GM23338 (cell line): ENCODE data around the gene FUT8. TPM values are rescaled to one million over a fixed set of nuclear protein-coding genes. Genes with fewer than 3 reads are reported as not detected.

Experiments
- ATAC-seq: fragments of 200-7000 bp; cut with Tn5 transposase; 3 replicates; pipeline ENCODE4 v1.9.1; 2020
- DNase-seq: peaks from one replicate; pipeline ENCODE4 v3.0.0-alpha.2; 2015; ENCODE audit warnings: low spot score
- H2AFZ ChIP-seq: fragments of 200-600 bp; sonication (generic); 2 replicates; pipeline ENCODE4 v1.8.0; 2016; ENCODE audit warnings: antibody characterized with exemption, mild to moderate bottlenecking, moderate library complexity
- H3F3A ChIP-seq: fragments of 200-600 bp; sonication (generic); replicated peaks from 2 replicates; pipeline ENCODE4 v1.8.0; 2017; ENCODE audit warnings: antibody characterized with exemption, mixed run types, low read depth
- H3K27ac ChIP-seq: fragments of 200-600 bp; sonication (generic); 2 replicates; pipeline ENCODE4 v1.6.1; 2016; ENCODE audit warnings: low read depth
- H3K27me3 ChIP-seq: fragments of 200-600 bp; sonication (generic); 2 replicates; pipeline ENCODE4 v1.8.0; 2016; ENCODE audit warnings: mild to moderate bottlenecking, mixed run types, moderate library complexity; ENCODE audit not compliant: insufficient read depth
- H3K36me3 ChIP-seq: fragments of 200-600 bp; sonication (generic); 2 replicates; pipeline ENCODE4 v1.8.0; 2016; ENCODE audit warnings: mild to moderate bottlenecking; ENCODE audit not compliant: insufficient read depth
- H3K4me1 ChIP-seq: fragments of 200-600 bp; sonication (generic); 2 replicates; pipeline ENCODE4 v1.8.0; 2016; ENCODE audit warnings: mild to moderate bottlenecking, moderate library complexity; ENCODE audit not compliant: insufficient read depth
- H3K4me2 ChIP-seq: fragments of 200-600 bp; sonication (generic); 2 replicates; pipeline ENCODE4 v1.7.1; 2017; ENCODE audit warnings: mixed run types
- H3K4me3 ChIP-seq: fragments of 200-600 bp; sonication (generic); 2 replicates; pipeline ENCODE4 v1.6.1; 2016; ENCODE audit warnings: mixed run types
- H3K79me2 ChIP-seq: fragments of 200-600 bp; sonication (generic); replicated peaks from 2 replicates; pipeline ENCODE4 v1.8.0; 2017; ENCODE audit warnings: mild to moderate bottlenecking; ENCODE audit not compliant: insufficient read depth
- H3K9me2 ChIP-seq: fragments of 200-600 bp; sonication (generic); 2 replicates; pipeline ENCODE4 v1.8.0; 2017; ENCODE audit not compliant: insufficient read depth
- H4K20me1 ChIP-seq: fragments of 200-600 bp; sonication (generic); replicated peaks from 2 replicates; pipeline ENCODE4 v1.8.0; 2017; ENCODE audit warnings: mild to moderate bottlenecking; ENCODE audit not compliant: insufficient read depth
- H3K27ac Mint-ChIP-seq: 2 replicates; pipeline ENCODE4 v1.8.0; 2020; ENCODE audit warnings: inconsistent platforms, mild to moderate bottlenecking, moderate library complexity, mixed read lengths
- H3K27me3 Mint-ChIP-seq: 3 replicates; pipeline ENCODE4 v1.8.0; 2022; ENCODE audit warnings: low read depth, mild to moderate bottlenecking, moderate library complexity, mixed read lengths, inconsistent platforms; ENCODE audit not compliant: insufficient read depth, poor library complexity
- H3K36me3 Mint-ChIP-seq: 3 replicates; pipeline ENCODE4 v1.8.0; 2021; ENCODE audit warnings: low read depth, mild to moderate bottlenecking, inconsistent platforms, moderate library complexity, mixed read lengths
- H3K4me1 Mint-ChIP-seq: 3 replicates; pipeline ENCODE4 v1.8.0; 2020; ENCODE audit warnings: mild to moderate bottlenecking, inconsistent platforms, mixed read lengths
- H3K4me3 Mint-ChIP-seq: 3 replicates; pipeline ENCODE4 v1.8.0; 2021; ENCODE audit warnings: moderate library complexity, mild to moderate bottlenecking, inconsistent platforms, mixed read lengths
- H3K9me3 Mint-ChIP-seq: 3 replicates; pipeline ENCODE4 v1.8.0; 2020; ENCODE audit warnings: moderate library complexity, mild to moderate bottlenecking, inconsistent platforms, mixed read lengths
- CREB1 ChIP-seq: fragments of 250-450 bp; sonication (Bioruptor Pico); IDR thresholded peaks from 2 replicates; pipeline ENCODE4 v1.5.0; 2020; ENCODE audit warnings: low read depth, mild to moderate bottlenecking, moderate library complexity
- EZH2 ChIP-seq: fragments of 200-600 bp; sonication (generic); IDR thresholded peaks from one replicate; pipeline ENCODE4 v1.8.0; 2017; ENCODE audit warnings: antibody characterized with exemption, mild to moderate bottlenecking, low read depth; ENCODE audit not compliant: unreplicated experiment
- EZH2phosphoT487 ChIP-seq: fragments of 200-600 bp; sonication (generic); IDR thresholded peaks from one replicate; pipeline ENCODE4 v1.8.1; 2018; ENCODE audit warnings: antibody characterized with exemption; ENCODE audit not compliant: unreplicated experiment
- JUNB ChIP-seq: IDR thresholded peaks from one replicate; pipeline ENCODE4 v1.6.1; 2016; ENCODE audit warnings: antibody characterized with exemption; ENCODE audit not compliant: unreplicated experiment
- NANOG ChIP-seq: IDR thresholded peaks from 2 replicates; pipeline ENCODE4 v1.6.1; 2016; ENCODE audit warnings: antibody characterized with exemption, borderline replicate concordance
- POLR2AphosphoS5 ChIP-seq: IDR thresholded peaks from 2 replicates; pipeline ENCODE4 v1.6.1; 2016; ENCODE audit warnings: antibody characterized with exemption, low read depth
- STAT1 ChIP-seq: IDR thresholded peaks from one replicate; pipeline ENCODE4 v1.6.1; 2016; ENCODE audit warnings: antibody characterized with exemption; ENCODE audit not compliant: unreplicated experiment
- ZNF114 ChIP-seq: fragments of 250-450 bp; sonication (Bioruptor Pico); IDR thresholded peaks from 2 replicates; pipeline ENCODE4 v1.5.0; 2020; ENCODE audit warnings: mild to moderate bottlenecking, moderate library complexity
- ZNF331 ChIP-seq: fragments of 250-450 bp; sonication (Bioruptor Pico); IDR thresholded peaks from 2 replicates; pipeline ENCODE4 v1.5.0; 2020; ENCODE audit warnings: low read depth, mild to moderate bottlenecking, moderate library complexity
- polyA plus RNA-seq: library from polyadenylated mRNA; unstranded; fragments of >200 nt; fragmentation: Nextera tagmentation; extraction: Ambion mirVana; gene quantifications from 2 replicates; pipeline ENCODE4 v1.2.1, GENCODE V29; 2016
- total RNA-seq: library from RNA; depleted of rRNA; stranded (reverse); fragments of >200 nt; shearing (Covaris generic); gene quantifications from 2 replicates; pipeline ENCODE4 v1.2.3, GENCODE V29; 2014
- TF ChIP-seq, protein P1 (sequence below), 2 experiments: fragments of 200-600 bp in 1 of 2; sonication (generic) in 1 of 2; conservative IDR thresholded peaks; 2 replicates each; pipeline versions ENCODE4 v1.5.1 to v1.6.1; 2016 to 2017; ENCODE audit warnings: antibody characterized with exemption in 2 of 2, low read depth in 2 of 2, mild to moderate bottlenecking in 2 of 2, moderate library complexity in 1 of 2
- TF ChIP-seq, protein P2 (sequence below): IDR thresholded peaks from one replicate; pipeline ENCODE4 v1.6.1; 2018; ENCODE audit warnings: antibody characterized with exemption; ENCODE audit not compliant: unreplicated experiment
- TF ChIP-seq, protein P3 (sequence below): IDR thresholded peaks from 2 replicates; pipeline ENCODE4 v1.6.1; 2016; ENCODE audit warnings: antibody characterized with exemption
- TF ChIP-seq, protein P4 (sequence below): fragments of 250-450 bp; sonication (Bioruptor Pico); IDR thresholded peaks from 2 replicates; pipeline ENCODE4 v1.5.0; 2020; ENCODE audit warnings: mild to moderate bottlenecking, moderate library complexity

The FUT8 gene
- total and polyA plus RNA-seq, 2 experiments from 2014 or later: 8.2 to 23.2 TPM

DNA sequence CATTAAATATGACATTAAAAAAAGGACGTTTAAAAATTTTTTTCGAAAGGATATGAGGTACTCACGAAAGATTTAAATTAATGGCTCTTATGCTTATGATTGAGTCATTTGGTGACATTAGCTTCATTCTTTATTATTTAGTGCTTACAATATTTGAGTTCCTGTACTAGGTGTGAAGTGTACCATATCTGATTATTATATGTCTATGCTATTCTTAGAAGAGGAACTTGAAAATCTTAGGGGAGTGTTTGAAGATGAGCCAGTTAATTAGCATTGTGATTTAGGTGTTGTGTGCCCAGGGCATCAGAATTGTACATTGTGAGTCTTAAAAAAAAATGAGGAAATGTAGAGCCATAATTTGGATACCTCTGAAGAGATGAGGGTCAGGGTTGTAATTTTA, 118.6 kb downstream of the FUT8 start:
- Histone ChIP-seq H2AFZ (no peak overlapping the region), H3F3A (no peaks in the 10 kb centered on the region), H3K4me3 (no peak overlapping the region), H3K4me1 (no peaks in the 10 kb centered on the region), H4K20me1 (no peaks in the 10 kb centered on the region), H3K9me2 (no peaks in the 10 kb centered on the region), H3K27ac (no peak overlapping the region), H3K79me2 (peaks cover 5% of the 10 kb centered on the region; the same call in 1 of the 2 replicates), H3K27me3 (no peaks in the 10 kb centered on the region), H3K4me2 (no peak overlapping the region), H3K36me3 (no peaks in the 10 kb centered on the region)
- Mint-ChIP-seq H3K27ac (no peak overlapping the region), H3K4me3 (no peak overlapping the region), H3K36me3 (peaks cover 34% of the 10 kb centered on the region), H3K9me3 (peaks cover 39% of the 10 kb centered on the region), H3K27me3 (no peaks in the 10 kb centered on the region), H3K4me1 (no peaks in the 10 kb centered on the region; the same call in 2 of the 3 replicates)
- DNase-seq: no peak
- ATAC-seq: no peak
- TF ChIP-seq JUNB (no peak), ZNF114 (CRISPR knock-in tag) (no peak), EZH2 (no peak), ZNF331 (no peak), STAT1 (no peak), EZH2phosphoT487 (no peak), POLR2AphosphoS5 (no peak), CREB1 (CRISPR knock-in tag) (no peak), NANOG (no peak)
- TF ChIP-seq, protein P1, sequence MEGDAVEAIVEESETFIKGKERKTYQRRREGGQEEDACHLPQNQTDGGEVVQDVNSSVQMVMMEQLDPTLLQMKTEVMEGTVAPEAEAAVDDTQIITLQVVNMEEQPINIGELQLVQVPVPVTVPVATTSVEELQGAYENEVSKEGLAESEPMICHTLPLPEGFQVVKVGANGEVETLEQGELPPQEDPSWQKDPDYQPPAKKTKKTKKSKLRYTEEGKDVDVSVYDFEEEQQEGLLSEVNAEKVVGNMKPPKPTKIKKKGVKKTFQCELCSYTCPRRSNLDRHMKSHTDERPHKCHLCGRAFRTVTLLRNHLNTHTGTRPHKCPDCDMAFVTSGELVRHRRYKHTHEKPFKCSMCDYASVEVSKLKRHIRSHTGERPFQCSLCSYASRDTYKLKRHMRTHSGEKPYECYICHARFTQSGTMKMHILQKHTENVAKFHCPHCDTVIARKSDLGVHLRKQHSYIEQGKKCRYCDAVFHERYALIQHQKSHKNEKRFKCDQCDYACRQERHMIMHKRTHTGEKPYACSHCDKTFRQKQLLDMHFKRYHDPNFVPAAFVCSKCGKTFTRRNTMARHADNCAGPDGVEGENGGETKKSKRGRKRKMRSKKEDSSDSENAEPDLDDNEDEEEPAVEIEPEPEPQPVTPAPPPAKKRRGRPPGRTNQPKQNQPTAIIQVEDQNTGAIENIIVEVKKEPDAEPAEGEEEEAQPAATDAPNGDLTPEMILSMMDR (conservative IDR thresholded peaks at IDR 0.05; ENCODE audit: low read depth in 2 of 2): no peak
- TF ChIP-seq, protein P2, sequence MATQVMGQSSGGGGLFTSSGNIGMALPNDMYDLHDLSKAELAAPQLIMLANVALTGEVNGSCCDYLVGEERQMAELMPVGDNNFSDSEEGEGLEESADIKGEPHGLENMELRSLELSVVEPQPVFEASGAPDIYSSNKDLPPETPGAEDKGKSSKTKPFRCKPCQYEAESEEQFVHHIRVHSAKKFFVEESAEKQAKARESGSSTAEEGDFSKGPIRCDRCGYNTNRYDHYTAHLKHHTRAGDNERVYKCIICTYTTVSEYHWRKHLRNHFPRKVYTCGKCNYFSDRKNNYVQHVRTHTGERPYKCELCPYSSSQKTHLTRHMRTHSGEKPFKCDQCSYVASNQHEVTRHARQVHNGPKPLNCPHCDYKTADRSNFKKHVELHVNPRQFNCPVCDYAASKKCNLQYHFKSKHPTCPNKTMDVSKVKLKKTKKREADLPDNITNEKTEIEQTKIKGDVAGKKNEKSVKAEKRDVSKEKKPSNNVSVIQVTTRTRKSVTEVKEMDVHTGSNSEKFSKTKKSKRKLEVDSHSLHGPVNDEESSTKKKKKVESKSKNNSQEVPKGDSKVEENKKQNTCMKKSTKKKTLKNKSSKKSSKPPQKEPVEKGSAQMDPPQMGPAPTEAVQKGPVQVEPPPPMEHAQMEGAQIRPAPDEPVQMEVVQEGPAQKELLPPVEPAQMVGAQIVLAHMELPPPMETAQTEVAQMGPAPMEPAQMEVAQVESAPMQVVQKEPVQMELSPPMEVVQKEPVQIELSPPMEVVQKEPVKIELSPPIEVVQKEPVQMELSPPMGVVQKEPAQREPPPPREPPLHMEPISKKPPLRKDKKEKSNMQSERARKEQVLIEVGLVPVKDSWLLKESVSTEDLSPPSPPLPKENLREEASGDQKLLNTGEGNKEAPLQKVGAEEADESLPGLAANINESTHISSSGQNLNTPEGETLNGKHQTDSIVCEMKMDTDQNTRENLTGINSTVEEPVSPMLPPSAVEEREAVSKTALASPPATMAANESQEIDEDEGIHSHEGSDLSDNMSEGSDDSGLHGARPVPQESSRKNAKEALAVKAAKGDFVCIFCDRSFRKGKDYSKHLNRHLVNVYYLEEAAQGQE: no peak
- TF ChIP-seq, protein P3, sequence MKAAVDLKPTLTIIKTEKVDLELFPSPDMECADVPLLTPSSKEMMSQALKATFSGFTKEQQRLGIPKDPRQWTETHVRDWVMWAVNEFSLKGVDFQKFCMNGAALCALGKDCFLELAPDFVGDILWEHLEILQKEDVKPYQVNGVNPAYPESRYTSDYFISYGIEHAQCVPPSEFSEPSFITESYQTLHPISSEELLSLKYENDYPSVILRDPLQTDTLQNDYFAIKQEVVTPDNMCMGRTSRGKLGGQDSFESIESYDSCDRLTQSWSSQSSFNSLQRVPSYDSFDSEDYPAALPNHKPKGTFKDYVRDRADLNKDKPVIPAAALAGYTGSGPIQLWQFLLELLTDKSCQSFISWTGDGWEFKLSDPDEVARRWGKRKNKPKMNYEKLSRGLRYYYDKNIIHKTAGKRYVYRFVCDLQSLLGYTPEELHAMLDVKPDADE: no peak
- TF ChIP-seq, protein P4, sequence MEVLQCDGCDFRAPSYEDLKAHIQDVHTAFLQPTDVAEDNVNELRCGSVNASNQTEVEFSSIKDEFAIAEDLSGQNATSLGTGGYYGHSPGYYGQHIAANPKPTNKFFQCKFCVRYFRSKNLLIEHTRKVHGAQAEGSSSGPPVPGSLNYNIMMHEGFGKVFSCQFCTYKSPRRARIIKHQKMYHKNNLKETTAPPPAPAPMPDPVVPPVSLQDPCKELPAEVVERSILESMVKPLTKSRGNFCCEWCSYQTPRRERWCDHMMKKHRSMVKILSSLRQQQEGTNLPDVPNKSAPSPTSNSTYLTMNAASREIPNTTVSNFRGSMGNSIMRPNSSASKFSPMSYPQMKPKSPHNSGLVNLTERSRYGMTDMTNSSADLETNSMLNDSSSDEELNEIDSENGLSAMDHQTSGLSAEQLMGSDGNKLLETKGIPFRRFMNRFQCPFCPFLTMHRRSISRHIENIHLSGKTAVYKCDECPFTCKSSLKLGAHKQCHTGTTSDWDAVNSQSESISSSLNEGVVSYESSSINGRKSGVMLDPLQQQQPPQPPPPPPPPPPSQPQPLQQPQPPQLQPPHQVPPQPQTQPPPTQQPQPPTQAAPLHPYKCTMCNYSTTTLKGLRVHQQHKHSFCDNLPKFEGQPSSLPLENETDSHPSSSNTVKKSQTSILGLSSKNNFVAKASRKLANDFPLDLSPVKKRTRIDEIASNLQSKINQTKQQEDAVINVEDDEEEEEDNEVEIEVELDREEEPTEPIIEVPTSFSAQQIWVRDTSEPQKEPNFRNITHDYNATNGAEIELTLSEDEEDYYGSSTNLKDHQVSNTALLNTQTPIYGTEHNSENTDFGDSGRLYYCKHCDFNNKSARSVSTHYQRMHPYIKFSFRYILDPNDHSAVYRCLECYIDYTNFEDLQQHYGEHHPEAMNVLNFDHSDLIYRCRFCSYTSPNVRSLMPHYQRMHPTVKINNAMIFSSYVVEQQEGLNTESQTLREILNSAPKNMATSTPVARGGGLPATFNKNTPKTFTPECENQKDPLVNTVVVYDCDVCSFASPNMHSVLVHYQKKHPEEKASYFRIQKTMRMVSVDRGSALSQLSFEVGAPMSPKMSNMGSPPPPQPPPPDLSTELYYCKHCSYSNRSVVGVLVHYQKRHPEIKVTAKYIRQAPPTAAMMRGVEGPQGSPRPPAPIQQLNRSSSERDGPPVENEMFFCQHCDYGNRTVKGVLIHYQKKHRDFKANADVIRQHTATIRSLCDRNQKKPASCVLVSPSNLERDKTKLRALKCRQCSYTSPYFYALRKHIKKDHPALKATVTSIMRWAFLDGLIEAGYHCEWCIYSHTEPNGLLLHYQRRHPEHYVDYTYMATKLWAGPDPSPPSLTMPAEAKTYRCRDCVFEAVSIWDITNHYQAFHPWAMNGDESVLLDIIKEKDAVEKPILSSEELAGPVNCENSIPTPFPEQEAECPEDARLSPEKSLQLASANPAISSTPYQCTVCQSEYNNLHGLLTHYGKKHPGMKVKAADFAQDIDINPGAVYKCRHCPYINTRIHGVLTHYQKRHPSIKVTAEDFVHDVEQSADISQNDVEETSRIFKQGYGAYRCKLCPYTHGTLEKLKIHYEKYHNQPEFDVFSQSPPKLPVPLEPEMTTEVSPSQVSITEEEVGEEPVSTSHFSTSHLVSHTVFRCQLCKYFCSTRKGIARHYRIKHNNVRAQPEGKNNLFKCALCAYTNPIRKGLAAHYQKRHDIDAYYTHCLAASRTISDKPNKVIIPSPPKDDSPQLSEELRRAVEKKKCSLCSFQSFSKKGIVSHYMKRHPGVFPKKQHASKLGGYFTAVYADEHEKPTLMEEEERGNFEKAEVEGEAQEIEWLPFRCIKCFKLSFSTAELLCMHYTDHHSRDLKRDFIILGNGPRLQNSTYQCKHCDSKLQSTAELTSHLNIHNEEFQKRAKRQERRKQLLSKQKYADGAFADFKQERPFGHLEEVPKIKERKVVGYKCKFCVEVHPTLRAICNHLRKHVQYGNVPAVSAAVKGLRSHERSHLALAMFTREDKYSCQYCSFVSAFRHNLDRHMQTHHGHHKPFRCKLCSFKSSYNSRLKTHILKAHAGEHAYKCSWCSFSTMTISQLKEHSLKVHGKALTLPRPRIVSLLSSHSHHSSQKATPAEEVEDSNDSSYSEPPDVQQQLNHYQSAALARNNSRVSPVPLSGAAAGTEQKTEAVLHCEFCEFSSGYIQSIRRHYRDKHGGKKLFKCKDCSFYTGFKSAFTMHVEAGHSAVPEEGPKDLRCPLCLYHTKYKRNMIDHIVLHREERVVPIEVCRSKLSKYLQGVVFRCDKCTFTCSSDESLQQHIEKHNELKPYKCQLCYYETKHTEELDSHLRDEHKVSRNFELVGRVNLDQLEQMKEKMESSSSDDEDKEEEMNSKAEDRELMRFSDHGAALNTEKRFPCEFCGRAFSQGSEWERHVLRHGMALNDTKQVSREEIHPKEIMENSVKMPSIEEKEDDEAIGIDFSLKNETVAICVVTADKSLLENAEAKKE: no peak
